Glomerular visceral epithelial cell (primary cell): ENCODE measurements around the gene ETNPPL.

ENCODE experiments used
- DNase-seq: peaks from one replicate; pipeline ENCODE4 v3.0.0-alpha.2; 2016; ENCODE audit errors: extremely low spot score

ETNPPL gene

GRCh38 chr4:108762559-108763225, at the start of gene ETNPPL:
TSS of gene ETNPPL (minus strand) at chr4:108763053. CDS start at chr4:108762898, 155 bp downstream.
- peak; percentile 31 for DNase-seq

- no peak for DNase-seq
Observed at GRCh38 chr4:108811486-108811885, 48.6 kb upstream of the ETNPPL start.

GRCh38 chr4:108810087-108810486, 47.2 kb upstream of the ETNPPL start:
- no peak for DNase-seq

- DNase-seq = no peak
Observed at GRCh38 chr4:108804648-108805273, 41.9 kb upstream of the ETNPPL start.

- DNase-seq = no peak
Observed at GRCh38 chr4:108799306-108799705, 36.5 kb upstream of the ETNPPL start.

- DNase-seq = no peak
Observed at GRCh38 chr4:108796173-108796572, 33.3 kb upstream of the ETNPPL start.

- no peak for DNase-seq
Observed at GRCh38 chr4:108795733-108796132, 32.9 kb upstream of the ETNPPL start.

GRCh38 chr4:108794136-108794535, 31.3 kb upstream of the ETNPPL start:
- DNase-seq = no peak

GRCh38 chr4:108793415-108793814, 30.6 kb upstream of the ETNPPL start:
- DNase-seq = no peak

GRCh38 chr4:108788731-108789130, 25.9 kb upstream of the ETNPPL start:
- no peak for DNase-seq

- no peak for DNase-seq
Observed at GRCh38 chr4:108787724-108788123, 24.9 kb upstream of the ETNPPL start.

GRCh38 chr4:108787106-108787505, 24.3 kb upstream of the ETNPPL start:
- DNase-seq = no peak

GRCh38 chr4:108786351-108786750, 23.5 kb upstream of the ETNPPL start:
- DNase-seq = no peak

- peak; percentile 26 for DNase-seq
Observed at GRCh38 chr4:108783665-108784463, 21.0 kb upstream of the ETNPPL start.

GRCh38 chr4:108779958-108780357, 17.1 kb upstream of the ETNPPL start:
- DNase-seq = no peak

GRCh38 chr4:108777388-108777787, 14.5 kb upstream of the ETNPPL start:
- no peak for DNase-seq

GRCh38 chr4:108775921-108776320, 13.1 kb upstream of the ETNPPL start:
- DNase-seq = no peak

GRCh38 chr4:108774809-108775530, 12.1 kb upstream of the ETNPPL start:
- DNase-seq = no peak

GRCh38 chr4:108772402-108772801, 9.5 kb upstream of the ETNPPL start:
- no peak for DNase-seq

GRCh38 chr4:108766058-108766457, 3.2 kb upstream of the ETNPPL start:
- DNase-seq = no peak

GRCh38 chr4:108763986-108764385, 1.1 kb upstream of the ETNPPL start:
- no peak for DNase-seq

- no peak for DNase-seq
Observed at GRCh38 chr4:108763226-108763593, 357 bp upstream of the ETNPPL start.
